Caco-2 (cell line): ENCODE measurements around the gene CLDN9. TPM values are rescaled to one million over a fixed set of nuclear protein-coding genes. Genes with fewer than 3 reads are reported as not detected.
A peak's percentile ranks its signal among the peaks of the same experiment; 100 is the strongest.

ENCODE experiments used
- BruUV-seq: library from RNA; stranded (reverse); fragments of 400-500 nt; replicated peaks from 2 replicates; lab custom pipeline; 2021; lab: Mats Ljungman, UMichigan
- CTCF ChIA-PET: fragments of 300-600 bp; sonication (Branson Sonifier 250); formaldehyde crosslinking; loops from one replicate; lab custom pipeline; 2022; ENCODE audit warnings: antibody characterized with exemption; lab: Charles Lee
- POLR2A ChIA-PET: fragments of 300-600 bp; sonication (Branson Sonifier 250); formaldehyde crosslinking; loops from one replicate; lab custom pipeline; 2022; ENCODE audit warnings: antibody characterized with exemption; lab: Charles Lee
- DNase-seq, 2 experiments: peaks; one replicate each; pipeline versions ENCODE4 v3.0.0 to v3.0.0-alpha.2; 2020 to 2022
- H3K27me3 ChIP-seq: replicated peaks from 2 replicates; pipeline ENCODE4 v1.6.0; 2011; ENCODE audit warnings: low read length; ENCODE audit not compliant: control insufficient read depth, insufficient read depth
- H3K36me3 ChIP-seq: 2 replicates; pipeline ENCODE4 v1.5.1; 2011; ENCODE audit warnings: low read length; ENCODE audit not compliant: control insufficient read depth, insufficient read depth
- H3K4me1 ChIP-seq: fragments of 250-450 bp; sonication (Bioruptor Pico); 2 replicates; pipeline ENCODE4 v1.5.1; 2020; ENCODE audit warnings: mild to moderate bottlenecking
- H3K4me3 ChIP-seq: 2 replicates; pipeline ENCODE4 v1.5.1; 2011; ENCODE audit warnings: low read depth, mild to moderate bottlenecking, control low read depth, low read length
- H3K9me3 ChIP-seq: fragments of 250-450 bp; sonication (Bioruptor Pico); 2 replicates; pipeline ENCODE4 v1.5.1; 2020; ENCODE audit warnings: mild to moderate bottlenecking, moderate library complexity
- H3K27ac Mint-ChIP-seq: one replicate; pipeline ENCODE4 v1.8.0; 2022; ENCODE audit warnings: mixed read lengths; ENCODE audit not compliant: unreplicated experiment
- H3K27me3 Mint-ChIP-seq: one replicate; pipeline ENCODE4 v1.8.0; 2022; ENCODE audit warnings: mixed read lengths; ENCODE audit not compliant: insufficient read depth, unreplicated experiment
- H3K36me3 Mint-ChIP-seq: one replicate; pipeline ENCODE4 v1.8.0; 2022; ENCODE audit warnings: mild to moderate bottlenecking, mixed read lengths; ENCODE audit not compliant: insufficient read depth, unreplicated experiment
- H3K4me1 Mint-ChIP-seq: one replicate; pipeline ENCODE4 v1.8.0; 2022; ENCODE audit warnings: low read depth, mixed read lengths; ENCODE audit not compliant: unreplicated experiment
- H3K4me3 Mint-ChIP-seq: one replicate; pipeline ENCODE4 v1.8.0; 2022; ENCODE audit warnings: mild to moderate bottlenecking, moderate library complexity, mixed read lengths; ENCODE audit not compliant: unreplicated experiment
- H3K9me3 Mint-ChIP-seq: one replicate; pipeline ENCODE4 v1.8.0; 2022; ENCODE audit warnings: mixed read lengths; ENCODE audit not compliant: unreplicated experiment
- CTCF ChIP-seq, 2 experiments: fragments of 200-600 bp in 1 of 2; IDR thresholded peaks; 1 replicate in 1 of 2; 2 replicates in 1 of 2; pipeline versions ENCODE4 v1.5.1 to v1.8.0; 2011 to 2022; ENCODE audit warnings: antibody characterized with exemption in 1 of 2, control low read depth in 1 of 2, inconsistent platforms in 1 of 2, low read depth in 1 of 2, low read length in 1 of 2, mild to moderate bottlenecking in 1 of 2, moderate library complexity in 1 of 2; ENCODE audit not compliant: insufficient read depth in 1 of 2, severe bottlenecking in 1 of 2, unreplicated experiment in 1 of 2
- intact Hi-C: fragments of 100-400 bp; cut with micrococcal nuclease; formaldehyde crosslinking; loops from one replicate; pipeline ENCODE4 v1.10.0; 2022; ENCODE audit not compliant: unreplicated experiment
- total RNA-seq: library from RNA; stranded (reverse); gene quantifications from 2 replicates; pipeline ENCODE4 v1.2.3, GENCODE V29; 2022

Gene CLDN9
- total RNA-seq, 1 experiment from 2014 or later = 0.79 TPM

GRCh38 chr16:3044708-3045107, 32.0 kb downstream of the CLDN9 start:
- H3K36me3 Mint-ChIP-seq = no peaks in the 10 kb centered on the region
- intact Hi-C loops = no loop called here
- no TSS peak for BruUV-seq
- no peak for DNase-seq
- CTCF ChIA-PET = interaction anchor here (1.5 kb wide), 1 partner anchor 13 kb away, joined by 4 read pairs; no protein-coding TSS in a partner anchor
- H3K36me3 ChIP-seq = no peaks in the 10 kb centered on the region
- H3K4me3 Mint-ChIP-seq = peak overlapping the region; percentile 61
- H3K9me3 ChIP-seq = no peaks in the 10 kb centered on the region
- no peaks in the 10 kb centered on the region; the same call in 1 of the 2 replicates for H3K27me3 ChIP-seq
- no peaks in the 10 kb centered on the region for H3K4me1 Mint-ChIP-seq
- peaks cover 4% of the 10 kb centered on the region for H3K27me3 Mint-ChIP-seq
- H3K4me1 ChIP-seq = no peaks in the 10 kb centered on the region
- no peak overlapping the region for H3K27ac Mint-ChIP-seq
- POLR2A ChIA-PET = no interaction called here
- no peaks in the 10 kb centered on the region for H3K9me3 Mint-ChIP-seq
- no peak for TF ChIP-seq CTCF (IDR thresholded peaks at IDR 0.05; ENCODE audit: insufficient read depth in 1 of 2, low read depth in 1 of 2, low read length in 1 of 2, severe bottlenecking in 1 of 2, unreplicated experiment in 1 of 2)
- no peak overlapping the region for H3K4me3 ChIP-seq

- Mint-ChIP-seq H3K36me3 (no peaks in the 10 kb centered on the region), H3K27me3 (peaks cover 4% of the 10 kb centered on the region)
Observed at GRCh38 chr16:3045758-3046640, 33.3 kb downstream of the CLDN9 start, which contains the start of gene MMP25. MMP25 (plus strand) TSS chr16:3046561; CDS start chr16:3046918, 357 bp downstream.

More at GRCh38 chr16:3045758-3046640, 33.3 kb downstream of the CLDN9 start, which contains the start of gene MMP25:
- no TSS peak for BruUV-seq
- CTCF ChIA-PET = interaction anchor here (1.0 to 2.7 kb wide), 3 partner anchors 12 to 14 kb away, joined by 3 to 18 read pairs (median 4); no protein-coding TSS in a partner anchor
- POLR2A ChIA-PET = no interaction called here
- H3K27me3 ChIP-seq = no peaks in the 10 kb centered on the region; the same call in 1 of the 2 replicates
- no peaks in the 10 kb centered on the region for H3K9me3 ChIP-seq
- peak within 1 kb of the TSS; percentile 45 for H3K4me3 ChIP-seq
- H3K36me3 ChIP-seq = no peaks in the 10 kb centered on the region
- intact Hi-C loops = no loop called here
- peak within 1 kb of the TSS; percentile 61 for H3K4me3 Mint-ChIP-seq
- DNase-seq = no peak
- no peaks in the 10 kb centered on the region for H3K9me3 Mint-ChIP-seq
- H3K27ac Mint-ChIP-seq = no peak within 1 kb of the TSS
- TF ChIP-seq CTCF (IDR thresholded peaks at IDR 0.05; ENCODE audit: insufficient read depth in 1 of 2, low read depth in 1 of 2, low read length in 1 of 2, severe bottlenecking in 1 of 2, unreplicated experiment in 1 of 2) = no peak
- no peaks in the 10 kb centered on the region for H3K4me1 ChIP-seq
- H3K4me1 Mint-ChIP-seq = no peaks in the 10 kb centered on the region
